ENCODE data around the gene OIP5.
"Not testable (repeated sequence)": the region's sequence is repeated elsewhere in the genome, so short reads cannot be mapped to it uniquely, and the experiment has no call there.

OIP5 gene

DNA sequence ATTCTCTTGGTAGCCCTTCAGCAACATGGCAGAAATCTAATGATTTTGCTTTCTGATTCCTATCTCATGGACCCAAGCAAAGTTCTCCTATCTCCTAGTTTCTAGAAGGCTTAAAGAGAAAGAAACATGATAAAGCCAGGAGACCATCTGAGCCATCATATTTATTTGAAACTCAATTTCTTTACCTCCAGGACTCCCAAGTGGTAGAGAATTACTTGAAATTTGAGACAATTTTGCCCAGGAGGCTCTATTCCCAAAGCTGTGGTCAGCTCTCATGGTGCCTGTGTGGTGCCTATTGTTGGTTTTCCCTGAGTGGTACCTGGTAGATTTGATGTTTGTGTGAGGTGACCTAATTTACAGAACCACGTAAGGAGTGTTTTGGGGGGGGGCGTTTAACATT, 62.5 kb downstream of the OIP5 start:
- TF ChIP-seq, protein P1, sequence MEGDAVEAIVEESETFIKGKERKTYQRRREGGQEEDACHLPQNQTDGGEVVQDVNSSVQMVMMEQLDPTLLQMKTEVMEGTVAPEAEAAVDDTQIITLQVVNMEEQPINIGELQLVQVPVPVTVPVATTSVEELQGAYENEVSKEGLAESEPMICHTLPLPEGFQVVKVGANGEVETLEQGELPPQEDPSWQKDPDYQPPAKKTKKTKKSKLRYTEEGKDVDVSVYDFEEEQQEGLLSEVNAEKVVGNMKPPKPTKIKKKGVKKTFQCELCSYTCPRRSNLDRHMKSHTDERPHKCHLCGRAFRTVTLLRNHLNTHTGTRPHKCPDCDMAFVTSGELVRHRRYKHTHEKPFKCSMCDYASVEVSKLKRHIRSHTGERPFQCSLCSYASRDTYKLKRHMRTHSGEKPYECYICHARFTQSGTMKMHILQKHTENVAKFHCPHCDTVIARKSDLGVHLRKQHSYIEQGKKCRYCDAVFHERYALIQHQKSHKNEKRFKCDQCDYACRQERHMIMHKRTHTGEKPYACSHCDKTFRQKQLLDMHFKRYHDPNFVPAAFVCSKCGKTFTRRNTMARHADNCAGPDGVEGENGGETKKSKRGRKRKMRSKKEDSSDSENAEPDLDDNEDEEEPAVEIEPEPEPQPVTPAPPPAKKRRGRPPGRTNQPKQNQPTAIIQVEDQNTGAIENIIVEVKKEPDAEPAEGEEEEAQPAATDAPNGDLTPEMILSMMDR (IDR thresholded peaks at IDR 0.05; ENCODE audit: low read depth, low read length, poor library complexity, severe bottlenecking) = no peak
- TF ChIP-seq EZH2phosphoT487 (IDR thresholded peaks at IDR 0.05; ENCODE audit: borderline replicate concordance, low read length) = no peak
- Histone ChIP-seq H3K27ac (ENCODE audit: low read depth, low read length) (no peak overlapping the region), H3K9me3 (ENCODE audit: control insufficient read depth, insufficient read depth, low read length) (no peaks in the 10 kb centered on the region), H3K79me2 (ENCODE audit: control insufficient read depth, low read length) (no peaks in the 10 kb centered on the region), H3K4me1 (ENCODE audit: control insufficient read depth, low read length) (no peaks in the 10 kb centered on the region), H3K4me2 (ENCODE audit: low read length) (no peak overlapping the region), H3K36me3 (ENCODE audit: control insufficient read depth, low read length) (peaks cover 11% of the 10 kb centered on the region), H3K4me3 (ENCODE audit: low read length) (no peak overlapping the region), H3K27me3 (ENCODE audit: control insufficient read depth, low read length) (no peaks in the 10 kb centered on the region), H3K9me2 (replicated peaks; ENCODE audit: control insufficient read depth, low read length) (no peaks in the 10 kb centered on the region), H4K20me1 (ENCODE audit: control insufficient read depth, insufficient read depth, low read depth, low read length) (no peaks in the 10 kb centered on the region), H3F3A (ENCODE audit: control insufficient read depth, insufficient read depth) (no peaks in the 10 kb centered on the region)

DNA sequence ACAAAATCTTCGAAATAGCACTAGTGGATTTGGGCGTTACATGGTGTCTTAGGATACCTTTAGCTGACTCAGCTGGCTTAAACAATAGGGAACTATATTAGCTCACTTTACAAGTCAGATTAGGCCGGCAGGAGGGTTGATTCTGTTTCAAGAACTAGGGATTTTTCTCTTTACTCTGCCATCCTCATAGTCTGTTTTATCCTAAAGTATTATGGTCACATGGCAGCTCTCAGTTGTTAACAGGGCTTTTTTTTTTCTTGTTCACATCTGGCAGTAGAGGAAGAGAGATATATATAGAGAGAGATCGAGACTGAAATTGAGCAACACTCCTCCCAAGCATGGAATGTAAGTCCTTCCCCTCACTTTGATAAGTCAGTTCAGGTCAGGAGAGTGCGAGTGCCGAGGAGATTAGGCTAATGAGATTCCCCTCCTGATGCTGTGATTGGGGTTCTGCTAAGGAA, 68.5 kb downstream of the OIP5 start:
- Histone ChIP-seq H3K36me3 (ENCODE audit: control insufficient read depth, low read length) (peaks cover 22% of the 10 kb centered on the region), H3K9me3 (ENCODE audit: control insufficient read depth, insufficient read depth, low read length) (no peaks in the 10 kb centered on the region), H3K27ac (ENCODE audit: low read depth, low read length) (no peak overlapping the region), H3K9me2 (replicated peaks; ENCODE audit: control insufficient read depth, low read length) (no peaks in the 10 kb centered on the region), H3F3A (ENCODE audit: control insufficient read depth, insufficient read depth) (peaks cover 5% of the 10 kb centered on the region), H4K20me1 (ENCODE audit: control insufficient read depth, insufficient read depth, low read depth, low read length) (no peaks in the 10 kb centered on the region), H3K27me3 (ENCODE audit: control insufficient read depth, low read length) (no peaks in the 10 kb centered on the region), H3K79me2 (ENCODE audit: control insufficient read depth, low read length) (no peaks in the 10 kb centered on the region), H3K4me1 (ENCODE audit: control insufficient read depth, low read length) (peaks cover 12% of the 10 kb centered on the region), H3K4me3 (ENCODE audit: low read length) (no peak overlapping the region), H3K4me2 (ENCODE audit: low read length) (no peak overlapping the region)
- no peak for TF ChIP-seq EZH2phosphoT487 (IDR thresholded peaks at IDR 0.05; ENCODE audit: borderline replicate concordance, low read length)
- TF ChIP-seq, protein P1 (IDR thresholded peaks at IDR 0.05; ENCODE audit: low read depth, low read length, poor library complexity, severe bottlenecking) = no peak

- H3F3A ChIP-seq (ENCODE audit: control insufficient read depth, insufficient read depth) = peaks cover 11% of the 10 kb centered on the region
- no peaks in the 10 kb centered on the region for H3K27me3 ChIP-seq (ENCODE audit: control insufficient read depth, low read length)
- H3K27ac ChIP-seq (ENCODE audit: low read depth, low read length) = no peak overlapping the region
- no peaks in the 10 kb centered on the region for H3K9me2 ChIP-seq (replicated peaks; ENCODE audit: control insufficient read depth, low read length)
- peaks cover 29% of the 10 kb centered on the region for H3K36me3 ChIP-seq (ENCODE audit: control insufficient read depth, low read length)
- TF ChIP-seq, protein P1 (IDR thresholded peaks at IDR 0.05; ENCODE audit: low read depth, low read length, poor library complexity, severe bottlenecking) = no peak
- TF ChIP-seq EZH2phosphoT487 (IDR thresholded peaks at IDR 0.05; ENCODE audit: borderline replicate concordance, low read length) = no peak
- no peaks in the 10 kb centered on the region for H3K79me2 ChIP-seq (ENCODE audit: control insufficient read depth, low read length)
- H3K4me2 ChIP-seq (ENCODE audit: low read length) = no peak overlapping the region
- H4K20me1 ChIP-seq (ENCODE audit: control insufficient read depth, insufficient read depth, low read depth, low read length) = no peaks in the 10 kb centered on the region
- H3K4me1 ChIP-seq (ENCODE audit: control insufficient read depth, low read length) = peaks cover 20% of the 10 kb centered on the region
- H3K9me3 ChIP-seq (ENCODE audit: control insufficient read depth, insufficient read depth, low read length) = no peaks in the 10 kb centered on the region
- H3K4me3 ChIP-seq (ENCODE audit: low read length) = no peak overlapping the region
These were observed 69.8 kb downstream of the OIP5 start for GRCh38 chr15:41262571-41262970.

- not testable (repeated sequence) for H3K79me2 ChIP-seq (ENCODE audit: control insufficient read depth, low read length); H4K20me1 ChIP-seq (ENCODE audit: control insufficient read depth, insufficient read depth, low read depth, low read length); H3K4me2 ChIP-seq (ENCODE audit: low read length); H3K27me3 ChIP-seq (ENCODE audit: control insufficient read depth, low read length); H3K27ac ChIP-seq (ENCODE audit: low read depth, low read length); H3K9me2 ChIP-seq (replicated peaks; ENCODE audit: control insufficient read depth, low read length); H3K9me3 ChIP-seq (ENCODE audit: control insufficient read depth, insufficient read depth, low read length); H3K4me3 ChIP-seq (ENCODE audit: low read length)
- Histone ChIP-seq H3K4me1 (ENCODE audit: control insufficient read depth, low read length) (peaks cover 20% of the 10 kb centered on the region), H3K36me3 (ENCODE audit: control insufficient read depth, low read length) (peaks cover 32% of the 10 kb centered on the region), H3F3A (ENCODE audit: control insufficient read depth, insufficient read depth) (peaks cover 11% of the 10 kb centered on the region)
These were observed 71.5 kb downstream of the OIP5 start for GRCh38 chr15:41260924-41261323.
